ENCODE data around the gene ITGA1. TPM values are rescaled to one million over a fixed set of nuclear protein-coding genes. Genes with fewer than 3 reads are reported as not detected.

ITGA1 gene
- polyA plus RNA-seq, 1 donor (not counting 4 experiments of a cell fraction or from before 2014, with no cell fraction given) = 1.4 TPM

- Histone ChIP-seq H3K9me3 (ENCODE audit: control insufficient read depth, low read depth, low read length) (no peaks in the 10 kb centered on the region), H3K79me2 (ENCODE audit: control insufficient read depth, insufficient read depth, low read length) (no peaks in the 10 kb centered on the region), H3K27ac (ENCODE audit: control insufficient read depth, insufficient read depth, low read length) (no peak overlapping the region), H3K9me1 (ENCODE audit: control insufficient read depth, extremely low read depth, insufficient read depth, low read length) (no peaks in the 10 kb centered on the region), H3K4me2 (ENCODE audit: control insufficient read depth, extremely low read depth, insufficient read depth, low read depth, low read length) (no peak overlapping the region), H3K4me1 (ENCODE audit: control insufficient read depth, extremely low read depth, insufficient read depth, low read length) (no peaks in the 10 kb centered on the region), H3K36me3 (ENCODE audit: control insufficient read depth in 2 of 2, extremely low read depth in 1 of 2, insufficient read depth in 2 of 2, low read length in 2 of 2) (no peaks in the 10 kb centered on the region), H3K9ac (ENCODE audit: control insufficient read depth, extremely low read depth, insufficient read depth, low read length) (no peak overlapping the region), H4K20me1 (ENCODE audit: control insufficient read depth, extremely low read depth, insufficient read depth, low read length) (no peaks in the 10 kb centered on the region), H3K27me3 (ENCODE audit: control insufficient read depth, extremely low read depth, insufficient read depth, low read length) (no peaks in the 10 kb centered on the region), H3K4me3 (ENCODE audit: control insufficient read depth in 2 of 3, extremely low read depth in 1 of 3, insufficient read depth in 2 of 3, low read depth in 1 of 3, low read length in 3 of 3) (no peak overlapping the region), H2AFZ (ENCODE audit: control insufficient read depth, low read length) (no peak overlapping the region)
- dilution Hi-C loops (cut with MboI; ENCODE audit: extremely low pct_ligation_motif_present, low sequenced_read_pairs) = no loop called here
- FAIRE-seq (no peak), DNase-seq (ENCODE audit: low read depth, low spot score) (no peak)
- TF ChIP-seq EZH2 (IDR thresholded peaks at IDR 0.05; ENCODE audit: low read length) (no peak), CTCF (optimal IDR thresholded peaks at IDR 0.05 in 1 of 3, IDR thresholded peaks at IDR 0.05 in 1 of 3, conservative IDR thresholded peaks at IDR 0.05 in 1 of 3; ENCODE audit: extremely low read depth in 1 of 3, insufficient read depth in 2 of 3, low read length in 3 of 3) (no peak)
Observed at GRCh38 chr5:52749666-52750065, 38.0 kb upstream of the ITGA1 start.

GRCh38 chr5:52751137-52751536, 36.6 kb upstream of the ITGA1 start:
- DNase-seq (ENCODE audit: low read depth, low spot score) = no peak
- Histone ChIP-seq H2AFZ (ENCODE audit: control insufficient read depth, low read length) (no peak overlapping the region), H4K20me1 (ENCODE audit: control insufficient read depth, extremely low read depth, insufficient read depth, low read length) (no peaks in the 10 kb centered on the region), H3K9me3 (ENCODE audit: control insufficient read depth, low read depth, low read length) (no peaks in the 10 kb centered on the region), H3K36me3 (ENCODE audit: control insufficient read depth in 2 of 2, extremely low read depth in 1 of 2, insufficient read depth in 2 of 2, low read length in 2 of 2) (no peaks in the 10 kb centered on the region), H3K4me1 (ENCODE audit: control insufficient read depth, extremely low read depth, insufficient read depth, low read length) (no peaks in the 10 kb centered on the region), H3K27me3 (ENCODE audit: control insufficient read depth, extremely low read depth, insufficient read depth, low read length) (no peaks in the 10 kb centered on the region), H3K27ac (ENCODE audit: control insufficient read depth, insufficient read depth, low read length) (no peak overlapping the region), H3K4me3 (ENCODE audit: control insufficient read depth in 2 of 3, extremely low read depth in 1 of 3, insufficient read depth in 2 of 3, low read depth in 1 of 3, low read length in 3 of 3) (no peak overlapping the region), H3K9me1 (ENCODE audit: control insufficient read depth, extremely low read depth, insufficient read depth, low read length) (no peaks in the 10 kb centered on the region), H3K79me2 (ENCODE audit: control insufficient read depth, insufficient read depth, low read length) (no peaks in the 10 kb centered on the region), H3K4me2 (ENCODE audit: control insufficient read depth, extremely low read depth, insufficient read depth, low read depth, low read length) (no peak overlapping the region), H3K9ac (ENCODE audit: control insufficient read depth, extremely low read depth, insufficient read depth, low read length) (no peak overlapping the region)
- FAIRE-seq = no peak
- no peak for TF ChIP-seq EZH2 (IDR thresholded peaks at IDR 0.05; ENCODE audit: low read length)
- TF ChIP-seq CTCF (optimal IDR thresholded peaks at IDR 0.05 in 1 of 3, IDR thresholded peaks at IDR 0.05 in 1 of 3, conservative IDR thresholded peaks at IDR 0.05 in 1 of 3; ENCODE audit: extremely low read depth in 1 of 3, insufficient read depth in 2 of 3, low read length in 3 of 3) = no peak
- dilution Hi-C loops (cut with MboI; ENCODE audit: extremely low pct_ligation_motif_present, low sequenced_read_pairs) = no loop called here
